Tibial artery (tissue), 4 donors: ENCODE results near the gene MS4A15.

Source experiments
- DNase-seq, 2 donors: peaks; one replicate each; pipeline ENCODE4 v3.0.0-alpha.2; 2019
- H3K27ac ChIP-seq, 2 donors: fragments of 200-600 bp; sonication (generic) in 1 of 2; 1 replicate in 1 of 2; 2 replicates in 1 of 2; pipeline ENCODE4 v1.5.1; 2018 to 2019; ENCODE audit warnings: mild to moderate bottlenecking in 1 of 2
- H3K27me3 ChIP-seq, 2 donors: fragments of 200-600 bp; sonication (generic) in 1 of 2; one replicate each; pipeline versions ENCODE4 v1.5.1 to v1.6.0; 2016 to 2019
- H3K36me3 ChIP-seq, 3 donors: fragments of 200-600 bp; sonication (generic) in 2 of 3; one replicate each; pipeline ENCODE4 v1.5.1; 2016 to 2019; ENCODE audit warnings: mild to moderate bottlenecking in 2 of 3
- H3K4me1 ChIP-seq, 4 donors: fragments of 200-600 bp; sonication (generic) in 2 of 4; 1 replicate in 3 of 4; 2 replicates in 1 of 4; pipeline ENCODE4 v1.5.1; 2016 to 2019
- H3K4me3 ChIP-seq, 2 donors: fragments of 200-600 bp; sonication (generic) in 1 of 2; 1 replicate in 1 of 2; 2 replicates in 1 of 2; pipeline ENCODE4 v1.5.1; 2018 to 2019; ENCODE audit warnings: mild to moderate bottlenecking in 2 of 2
- H3K9me3 ChIP-seq, 3 donors: fragments of 200-600 bp; sonication (generic) in 1 of 3; one replicate each; pipeline ENCODE4 v1.5.1; 2016 to 2019
- CTCF ChIP-seq, 2 experiments: fragments of 200-600 bp in 1 of 2; fragments of 450-650 bp in 1 of 2; IDR thresholded peaks; one replicate each; pipeline ENCODE4 v1.5.1; 2017 to 2019; ENCODE audit warnings: antibody characterized with exemption in 2 of 2, mild to moderate bottlenecking in 1 of 2, moderate library complexity in 1 of 2
- intact Hi-C: fragments of 100-400 bp; cut with DNase I; formaldehyde crosslinking; loops from one replicate; pipeline ENCODE4 v1.15.0; 2023; ENCODE audit warnings: low total_unique reads

Gene MS4A15

GRCh38 chr11:60772666-60773065, 16.0 kb downstream of the MS4A15 start:
- intact Hi-C loops: no loop called here

GRCh38 chr11:60774726-60775125, 18.1 kb downstream of the MS4A15 start:
- H3K27me3 ChIP-seq: peaks cover 0 to 16% of the 10 kb centered on the region in 2 donors
- no peak overlapping the region for H3K4me3 ChIP-seq
- no peak for DNase-seq
- intact Hi-C loops: no loop called here
- peaks cover 0 to 11% (median 6%) of the 10 kb centered on the region in 4 donors for H3K4me1 ChIP-seq
- no peak overlapping the region for H3K27ac ChIP-seq
- H3K36me3 ChIP-seq: no peaks in the 10 kb centered on the region
- no peaks in the 10 kb centered on the region for H3K9me3 ChIP-seq
- TF ChIP-seq CTCF (IDR thresholded peaks at IDR 0.05): no peak

More at GRCh38 chr11:60772666-60773065, 16.0 kb downstream of the MS4A15 start:
- no peak for DNase-seq
- H3K9me3 ChIP-seq: no peaks in the 10 kb centered on the region
- H3K36me3 ChIP-seq: no peaks in the 10 kb centered on the region
- H3K4me1 ChIP-seq: peaks cover 0 to 11% (median 6%) of the 10 kb centered on the region in 4 donors
- peaks cover 0 to 32% of the 10 kb centered on the region in 2 donors for H3K27me3 ChIP-seq
- no peak overlapping the region for H3K4me3 ChIP-seq
- H3K27ac ChIP-seq: no peak overlapping the region
- no peak for TF ChIP-seq CTCF (IDR thresholded peaks at IDR 0.05)

GRCh38 chr11:60775420-60775961, 18.8 kb downstream of the MS4A15 start:
- H3K36me3 ChIP-seq: no peaks in the 10 kb centered on the region
- H3K27me3 ChIP-seq: peaks cover 0 to 14% of the 10 kb centered on the region in 2 donors
- H3K27ac ChIP-seq: no peak overlapping the region
- no peak overlapping the region for H3K4me3 ChIP-seq
- peaks cover 0 to 11% (median 6%) of the 10 kb centered on the region in 4 donors for H3K4me1 ChIP-seq
- intact Hi-C loops: no loop called here
- peak; percentile 86 for DNase-seq
- TF ChIP-seq CTCF (IDR thresholded peaks at IDR 0.05): peak; percentile 77 to 88
- no peaks in the 10 kb centered on the region for H3K9me3 ChIP-seq

- TF ChIP-seq CTCF (IDR thresholded peaks at IDR 0.05): no peak
- peaks cover 0 to 13% of the 10 kb centered on the region in 2 donors for H3K27me3 ChIP-seq
- peaks cover 0 to 11% (median 6%) of the 10 kb centered on the region in 4 donors for H3K4me1 ChIP-seq
- DNase-seq: no peak
- H3K4me3 ChIP-seq: no peak overlapping the region
- H3K36me3 ChIP-seq: no peaks in the 10 kb centered on the region
- intact Hi-C loops: no loop called here
- no peaks in the 10 kb centered on the region for H3K9me3 ChIP-seq
- no peak overlapping the region for H3K27ac ChIP-seq
Observed at GRCh38 chr11:60776167-60776566, 19.5 kb downstream of the MS4A15 start.

- no peak overlapping the region for H3K27ac ChIP-seq
- no peak for DNase-seq
- no peak for TF ChIP-seq CTCF (IDR thresholded peaks at IDR 0.05)
- no peak overlapping the region for H3K4me3 ChIP-seq
- no peaks in the 10 kb centered on the region for H3K9me3 ChIP-seq
- no peaks in the 10 kb centered on the region for H3K36me3 ChIP-seq
- H3K27me3 ChIP-seq: peaks cover 0 to 7% of the 10 kb centered on the region in 2 donors
- intact Hi-C loops: no loop called here
- H3K4me1 ChIP-seq: peaks cover 0 to 11% (median 6%) of the 10 kb centered on the region in 4 donors
Observed at GRCh38 chr11:60777106-60777505, 20.4 kb downstream of the MS4A15 start.
